Stimulated activated CD4-positive, alpha-beta T cell treated with anti-CD3 and anti-CD28 coated beads, TNF-alpha, amount 100 ng/mL, for 4 hours (primary cell): ENCODE results near the gene TBC1D3G.
"Not testable (repeated sequence)": the region's sequence is repeated elsewhere in the genome, so short reads cannot be mapped to it uniquely, and the experiment has no call there.

Source experiments
- DNase-seq, 3 experiments: peaks; one replicate each; pipeline ENCODE4 v3.0.0-alpha.2; 2020; ENCODE audit warnings: low read depth in 3 of 3

Gene TBC1D3G

DNA sequence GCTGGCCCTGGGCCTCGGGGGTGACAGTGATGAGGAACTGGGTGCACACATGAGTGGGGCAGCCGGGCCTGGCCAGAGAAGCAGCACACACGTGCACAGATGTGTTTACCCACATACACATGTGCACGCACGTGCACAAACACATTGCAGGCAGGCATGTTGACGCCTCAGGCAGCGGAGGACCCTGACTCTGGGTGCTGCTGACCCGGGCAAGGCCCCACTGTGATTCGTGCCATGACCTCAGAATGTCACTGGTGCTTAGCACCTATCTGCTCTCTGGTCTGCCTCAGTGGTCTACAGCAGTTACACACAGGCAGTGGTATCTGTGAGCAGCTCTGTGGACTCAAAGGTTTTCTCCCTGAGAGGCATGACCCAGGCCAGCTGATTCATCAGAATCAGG is at the start of gene TBC1D3G:
TSS of gene TBC1D3G (plus strand) at position 301 of the 400 bp plus-strand sequence. CDS start 1,528 bp downstream, outside the sequence.
- not testable (repeated sequence) for DNase-seq

DNA sequence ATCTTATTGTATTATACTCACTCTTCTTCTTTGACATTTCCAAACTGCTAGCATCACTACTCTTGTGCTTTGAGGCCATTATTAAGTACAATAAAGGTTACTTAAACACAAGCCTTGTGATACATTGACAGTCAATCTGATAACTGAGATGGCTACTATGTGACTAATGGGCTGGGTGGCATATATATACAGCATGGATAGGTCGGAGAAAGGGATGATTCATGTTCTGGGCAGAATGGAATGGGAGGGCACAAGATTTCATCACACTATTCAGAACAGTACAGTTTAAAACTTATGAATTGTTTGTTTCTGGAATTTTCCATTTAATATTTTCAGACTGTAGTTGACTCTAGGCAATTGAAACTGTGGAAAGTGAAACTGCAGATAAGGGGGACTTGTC is 40.4 kb upstream of the TBC1D3G start:
- DNase-seq = not testable (repeated sequence)

DNA sequence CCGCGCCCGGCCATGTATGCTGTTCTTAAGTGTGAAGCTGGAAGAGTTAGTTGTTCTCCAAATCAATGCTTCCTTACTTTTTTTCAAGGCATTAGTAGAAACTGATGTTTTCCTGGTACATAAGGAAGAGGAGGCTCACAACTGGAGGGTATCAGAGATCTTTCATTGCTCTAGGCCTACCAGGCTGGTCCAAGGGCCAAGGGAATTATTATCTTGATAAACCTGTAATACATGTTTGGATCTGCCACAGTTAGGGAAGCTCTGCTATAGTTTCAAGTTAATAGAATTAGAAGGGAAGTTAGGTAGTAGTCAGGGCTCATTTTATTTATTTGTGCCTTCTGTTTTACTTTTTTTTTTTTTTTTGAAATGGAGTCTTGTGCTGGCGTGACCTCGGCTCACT is 39.5 kb upstream of the TBC1D3G start:
- not testable (repeated sequence) for DNase-seq

DNA sequence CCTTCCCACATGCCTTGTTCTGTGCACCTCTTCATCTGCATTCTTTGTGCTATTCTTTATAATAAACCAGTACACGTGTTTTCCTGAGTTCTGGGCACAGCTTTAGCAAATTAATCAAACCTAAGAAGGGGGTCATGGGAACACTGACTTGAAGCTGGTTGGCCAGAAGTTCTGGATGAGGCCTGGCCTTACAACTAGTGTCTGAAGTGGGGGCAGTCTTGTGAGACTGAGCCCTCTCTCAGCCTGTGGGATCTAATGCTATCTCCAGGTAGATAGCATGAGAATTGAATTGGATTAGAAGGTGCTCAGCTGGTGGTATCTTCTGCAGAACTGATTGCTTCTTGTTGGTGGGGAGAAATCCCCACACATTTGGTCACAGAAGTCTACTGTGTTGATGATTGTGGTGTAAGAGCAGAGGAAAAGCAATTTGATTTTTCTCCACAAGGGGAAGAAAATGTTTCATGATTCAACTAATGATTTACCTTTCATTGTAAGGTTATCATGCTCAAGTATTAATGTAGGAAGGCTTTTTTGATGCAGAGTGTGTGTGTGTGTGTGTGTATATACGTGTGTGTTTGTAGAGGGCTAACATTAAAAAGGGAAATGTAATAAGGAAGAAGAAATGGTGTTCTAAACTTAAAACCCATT is 33.6 kb upstream of the TBC1D3G start:
- not testable (repeated sequence) for DNase-seq

DNA sequence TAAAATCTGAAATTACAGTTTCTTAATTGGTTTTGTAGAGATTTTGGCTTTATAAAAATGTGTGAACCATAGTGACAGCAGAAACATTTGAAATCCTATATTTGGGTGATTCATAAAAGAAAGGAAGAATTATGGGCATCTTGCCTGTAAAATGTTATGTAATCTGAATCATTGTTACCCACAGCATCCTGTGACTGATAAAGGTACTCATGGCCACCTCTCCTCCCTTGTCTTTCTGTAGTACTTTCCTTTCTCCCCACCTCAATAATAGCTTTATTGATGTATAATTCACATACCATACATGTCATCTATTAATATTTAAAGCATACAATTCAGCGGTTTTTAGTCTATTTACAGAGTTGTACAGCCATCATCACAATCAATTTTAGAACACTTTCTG is 28.5 kb upstream of the TBC1D3G start:
- DNase-seq = not testable (repeated sequence)

DNA sequence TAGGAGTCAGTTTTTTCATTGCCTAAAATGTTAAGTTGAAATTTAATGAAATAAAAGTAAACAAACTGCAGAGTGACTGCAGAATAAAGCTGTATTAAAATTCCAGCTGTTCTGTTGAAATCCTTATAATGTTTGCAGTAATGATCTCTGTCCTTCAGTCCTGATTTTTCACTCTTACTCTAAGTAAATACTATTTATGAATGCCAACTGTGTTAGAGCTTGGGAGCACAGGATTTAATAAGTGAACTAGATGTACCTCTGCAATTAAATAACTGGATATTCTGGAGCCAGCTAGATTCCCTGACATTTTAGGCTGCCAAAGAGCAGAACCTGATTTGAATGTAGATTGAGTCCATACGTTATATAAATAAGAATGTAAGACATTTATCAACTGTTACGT is 7.9 kb upstream of the TBC1D3G start:
- DNase-seq = not testable (repeated sequence)

DNA sequence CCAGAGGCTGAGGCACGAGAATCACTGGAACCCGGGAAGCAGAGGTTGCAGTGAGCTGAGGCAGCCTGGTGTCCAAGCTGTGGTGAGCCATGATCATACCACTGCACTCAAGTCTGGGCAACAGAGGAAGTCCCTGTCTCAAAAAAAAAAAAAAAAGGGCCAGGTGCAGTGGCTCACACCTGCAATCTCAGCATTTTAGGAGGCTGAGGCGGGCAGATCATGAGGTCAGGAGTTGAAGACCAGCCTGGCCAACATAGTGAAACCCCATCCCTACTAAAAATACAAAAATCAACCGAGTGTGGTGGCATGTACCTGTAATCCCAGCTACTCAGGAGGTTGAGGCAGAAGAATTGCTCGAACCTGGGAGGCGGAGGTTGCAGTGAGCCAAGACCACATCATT is 38.8 kb downstream of the TBC1D3G start:
- not testable (repeated sequence) for DNase-seq

DNA sequence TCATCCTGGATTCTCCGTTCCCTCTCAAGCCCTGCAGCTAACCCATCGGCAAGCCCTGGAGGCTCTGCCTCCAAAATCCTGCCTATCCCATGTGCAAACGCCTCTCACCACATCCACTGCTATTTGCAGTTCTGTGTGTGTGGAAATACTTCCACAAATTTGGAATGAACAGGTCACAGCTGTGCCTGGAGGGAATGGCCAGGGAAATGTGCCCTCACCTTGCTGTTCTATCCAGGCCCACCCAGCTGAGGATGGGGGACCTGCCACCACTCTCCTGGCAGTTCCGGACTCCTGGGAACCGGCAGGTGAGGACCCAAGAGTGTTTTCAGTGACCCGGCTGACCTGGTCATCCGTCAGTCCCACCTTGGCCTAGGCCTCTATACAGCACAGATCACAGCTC is 52.3 kb downstream of the TBC1D3G start:
- DNase-seq = not testable (repeated sequence)
